Suprapubic skin (tissue), 4 donors: ENCODE measurements around the gene STX8. TPM values are rescaled to one million over a fixed set of nuclear protein-coding genes. Genes with fewer than 3 reads are reported as not detected.
"Not testable (repeated sequence)": the region's sequence is repeated elsewhere in the genome, so short reads cannot be mapped to it uniquely, and the experiment has no call there.

Experiments used
- DNase-seq, 2 donors: peaks; one replicate each; pipeline ENCODE4 v3.0.0-alpha.2; 2019; ENCODE audit warnings: low spot score in 2 of 2
- H3K27ac ChIP-seq: fragments of 200-600 bp; sonication (generic); one replicate; pipeline ENCODE4 v1.5.1; 2019
- H3K27me3 ChIP-seq: fragments of 200-600 bp; sonication (generic); one replicate; pipeline ENCODE4 v1.5.1; 2019
- H3K36me3 ChIP-seq: fragments of 200-600 bp; sonication (generic); one replicate; pipeline ENCODE4 v1.5.1; 2019
- H3K4me1 ChIP-seq: fragments of 200-600 bp; sonication (generic); one replicate; pipeline ENCODE4 v1.5.1; 2019
- H3K4me3 ChIP-seq: fragments of 200-600 bp; sonication (generic); one replicate; pipeline ENCODE4 v1.5.1; 2019; ENCODE audit warnings: mild to moderate bottlenecking
- H3K9me3 ChIP-seq: fragments of 200-600 bp; sonication (generic); one replicate; pipeline ENCODE4 v1.5.1; 2019
- CTCF ChIP-seq, 2 donors: fragments of 200-600 bp in 1 of 2; fragments of 450-650 bp in 1 of 2; sonication (generic) in 1 of 2; IDR thresholded peaks; one replicate each; pipeline ENCODE4 v1.5.1; 2016 to 2019; ENCODE audit warnings: antibody characterized with exemption in 2 of 2, mild to moderate bottlenecking in 1 of 2, moderate library complexity in 1 of 2
- EP300 ChIP-seq: sonication (generic); formaldehyde crosslinking; IDR thresholded peaks from one replicate; pipeline ENCODE4 v1.6.1; 2017; ENCODE audit warnings: antibody characterized with exemption
- POLR2A ChIP-seq, 2 donors: fragments of 450-650 bp; IDR thresholded peaks; one replicate each; pipeline ENCODE4 v1.6.1; 2017; ENCODE audit warnings: antibody characterized with exemption in 2 of 2, mild to moderate bottlenecking in 2 of 2, moderate library complexity in 2 of 2
- POLR2AphosphoS5 ChIP-seq, 3 donors: sonication (generic); formaldehyde crosslinking; IDR thresholded peaks; one replicate each; pipeline ENCODE4 v1.6.1; 2017; ENCODE audit warnings: antibody characterized with exemption in 3 of 3
- WGBS: methylation state at CpG from one replicate; pipeline ENCODE4 v1.1.5; 2018; 5-methylcytosine and 5-hydroxymethylcytosine counted together
- total RNA-seq, 4 donors: library from RNA; depleted of rRNA; stranded (reverse); fragments of >200 nt; gene quantifications; one replicate each; pipeline ENCODE4 v1.1.0, GENCODE V29; 2016

Gene STX8
- total RNA-seq, 4 donors from 2014 or later, result 21.5 to 74.0 (median 38.4) TPM

- Histone ChIP-seq H3K4me1 (no peaks in the 10 kb centered on the region), H3K27ac (no peak overlapping the region), H3K4me3 (no peak overlapping the region), H3K27me3 (no peaks in the 10 kb centered on the region), H3K9me3 (no peaks in the 10 kb centered on the region), H3K36me3 (no peaks in the 10 kb centered on the region)
- TF ChIP-seq CTCF (IDR thresholded peaks at IDR 0.05), result no peak
- TF ChIP-seq POLR2AphosphoS5 (IDR thresholded peaks at IDR 0.05), result no peak
- TF ChIP-seq EP300, result no peak
- TF ChIP-seq POLR2A (IDR thresholded peaks at IDR 0.05), result no peak
- no peak for DNase-seq
- 83% methylated on average over 3 of the region's 3 CpGs for WGBS
Observed at GRCh38 chr17:9383826-9384225, 191.8 kb downstream of the STX8 start.

GRCh38 chr17:9382626-9383025 lies 193.0 kb downstream of the STX8 start:
- Histone ChIP-seq H3K27ac (no peak overlapping the region), H3K36me3 (no peaks in the 10 kb centered on the region), H3K4me3 (no peak overlapping the region), H3K4me1 (no peaks in the 10 kb centered on the region), H3K9me3 (no peaks in the 10 kb centered on the region), H3K27me3 (no peaks in the 10 kb centered on the region)
- TF ChIP-seq POLR2A (IDR thresholded peaks at IDR 0.05), result no peak
- no peak for TF ChIP-seq EP300
- no peak for TF ChIP-seq CTCF (IDR thresholded peaks at IDR 0.05)
- TF ChIP-seq POLR2AphosphoS5 (IDR thresholded peaks at IDR 0.05), result no peak
- no peak for DNase-seq
- 84% methylated on average over 2 of the region's 2 CpGs for WGBS

DNA sequence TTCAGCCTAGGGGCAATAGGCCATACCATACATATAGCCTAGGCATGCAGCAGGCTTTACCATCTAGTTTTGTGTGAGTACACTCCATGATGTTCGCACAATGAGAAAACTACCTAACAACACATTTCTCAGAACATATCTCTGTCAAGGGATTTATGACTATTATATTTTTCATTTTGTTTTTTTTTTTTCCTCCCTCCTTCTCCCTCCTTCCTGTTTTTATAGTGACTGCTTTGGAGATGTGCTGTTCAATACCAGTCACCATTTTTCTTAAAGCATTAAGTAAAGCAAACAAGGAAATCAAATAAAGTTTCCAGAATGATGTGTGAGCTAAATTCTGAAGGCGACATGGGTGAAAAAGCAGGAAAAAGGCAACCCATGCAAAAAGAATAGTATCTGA lies 194.6 kb downstream of the STX8 start:
- Histone ChIP-seq H3K9me3 (no peaks in the 10 kb centered on the region), H3K27ac (no peak overlapping the region), H3K4me3 (no peak overlapping the region), H3K36me3 (peaks cover 5% of the 10 kb centered on the region), H3K27me3 (no peaks in the 10 kb centered on the region), H3K4me1 (no peaks in the 10 kb centered on the region)
- DNase-seq, result no peak
- 98% methylated on average over 2 of the region's 2 CpGs for WGBS
- TF ChIP-seq EP300 (no peak), POLR2AphosphoS5 (IDR thresholded peaks at IDR 0.05) (no peak), POLR2A (IDR thresholded peaks at IDR 0.05) (no peak), CTCF (IDR thresholded peaks at IDR 0.05) (no peak)

- no peak for DNase-seq
- H3K4me1 ChIP-seq, result no peaks in the 10 kb centered on the region
- no peaks in the 10 kb centered on the region for H3K27me3 ChIP-seq
- TF ChIP-seq CTCF (IDR thresholded peaks at IDR 0.05), result no peak
- no peak for TF ChIP-seq EP300
- no peak for TF ChIP-seq POLR2A (IDR thresholded peaks at IDR 0.05)
- TF ChIP-seq POLR2AphosphoS5 (IDR thresholded peaks at IDR 0.05), result no peak
- H3K27ac ChIP-seq, result no peak overlapping the region
- no peak overlapping the region for H3K4me3 ChIP-seq
- WGBS, result 98% methylated on average over 4 of the region's 4 CpGs
- peaks cover 7% of the 10 kb centered on the region for H3K36me3 ChIP-seq
- H3K9me3 ChIP-seq, result no peaks in the 10 kb centered on the region
Observed at GRCh38 chr17:9380361-9380760, 195.3 kb downstream of the STX8 start.

GRCh38 chr17:9376177-9376576 lies 199.4 kb downstream of the STX8 start:
- H3K27me3 ChIP-seq, H3K9me3 ChIP-seq, H3K27ac ChIP-seq, H3K4me1 ChIP-seq, H3K4me3 ChIP-seq, H3K36me3 ChIP-seq, DNase-seq: not testable (repeated sequence)
- 91% methylated on average over 9 of the region's 9 CpGs for WGBS

GRCh38 chr17:9371019-9371418 lies 204.6 kb downstream of the STX8 start:
- DNase-seq, result no peak
- Histone ChIP-seq H3K4me1 (peaks cover 7% of the 10 kb centered on the region), H3K27ac (no peak overlapping the region), H3K4me3 (no peak overlapping the region), H3K27me3 (no peaks in the 10 kb centered on the region), H3K9me3 (no peaks in the 10 kb centered on the region), H3K36me3 (peaks cover 2% of the 10 kb centered on the region)
- 54% methylated on average over 4 of the region's 4 CpGs for WGBS
- TF ChIP-seq POLR2A (IDR thresholded peaks at IDR 0.05), result no peak
